Spleen (tissue), 7 donors: Measurements from ENCODE around the gene STK38.

Source experiments
- POLR2A ChIP-seq, 3 donors: fragments of 450-650 bp; IDR thresholded peaks; one replicate each; pipeline ENCODE4 v1.5.1; 2017; ENCODE audit warnings: antibody characterized with exemption in 3 of 3, mild to moderate bottlenecking in 1 of 3
- POLR2AphosphoS5 ChIP-seq, 3 donors: sonication (generic); formaldehyde crosslinking; IDR thresholded peaks; one replicate each; pipeline ENCODE4 v1.5.1; 2017; ENCODE audit warnings: antibody characterized with exemption in 3 of 3
- TF ChIP-seq, protein P1 (sequence below), 11 experiments: fragments of 200-600 bp in 7 of 11; fragments of 450-650 bp in 4 of 11; sonication (generic) in 4 of 11; IDR thresholded peaks in 8 of 11; conservative IDR thresholded peaks in 3 of 11; 1 replicate in 7 of 11; 2 replicates in 4 of 11; pipeline versions ENCODE4 v1.4.0 to v1.8.0; 2016 to 2021; ENCODE audit warnings: antibody characterized with exemption in 11 of 11, inconsistent platforms in 4 of 11, mild to moderate bottlenecking in 1 of 11
- donor health status: DM: no; HTN: no; CAD: no; lungs with moderate emphysema.
- donor health status: DM: no; HTN: no; CAD: no.
- donor health status: DM: no; HTN: no; CAD: no.

GRCh38 chr6:36479256-36479655, 68.0 kb downstream of the STK38 start:
- TF ChIP-seq, protein P1, sequence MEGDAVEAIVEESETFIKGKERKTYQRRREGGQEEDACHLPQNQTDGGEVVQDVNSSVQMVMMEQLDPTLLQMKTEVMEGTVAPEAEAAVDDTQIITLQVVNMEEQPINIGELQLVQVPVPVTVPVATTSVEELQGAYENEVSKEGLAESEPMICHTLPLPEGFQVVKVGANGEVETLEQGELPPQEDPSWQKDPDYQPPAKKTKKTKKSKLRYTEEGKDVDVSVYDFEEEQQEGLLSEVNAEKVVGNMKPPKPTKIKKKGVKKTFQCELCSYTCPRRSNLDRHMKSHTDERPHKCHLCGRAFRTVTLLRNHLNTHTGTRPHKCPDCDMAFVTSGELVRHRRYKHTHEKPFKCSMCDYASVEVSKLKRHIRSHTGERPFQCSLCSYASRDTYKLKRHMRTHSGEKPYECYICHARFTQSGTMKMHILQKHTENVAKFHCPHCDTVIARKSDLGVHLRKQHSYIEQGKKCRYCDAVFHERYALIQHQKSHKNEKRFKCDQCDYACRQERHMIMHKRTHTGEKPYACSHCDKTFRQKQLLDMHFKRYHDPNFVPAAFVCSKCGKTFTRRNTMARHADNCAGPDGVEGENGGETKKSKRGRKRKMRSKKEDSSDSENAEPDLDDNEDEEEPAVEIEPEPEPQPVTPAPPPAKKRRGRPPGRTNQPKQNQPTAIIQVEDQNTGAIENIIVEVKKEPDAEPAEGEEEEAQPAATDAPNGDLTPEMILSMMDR (IDR thresholded peaks at IDR 0.05 in 8 of 11, conservative IDR thresholded peaks at IDR 0.05 in 3 of 11) = no peak
- no peak for TF ChIP-seq POLR2A (IDR thresholded peaks at IDR 0.05)
- TF ChIP-seq POLR2AphosphoS5 (IDR thresholded peaks at IDR 0.05) = no peak
